ENCODE data around the gene SOSTDC1. TPM values are rescaled to one million over a fixed set of nuclear protein-coding genes. Genes with fewer than 3 reads are reported as not detected.

Gene SOSTDC1
- total RNA-seq, 2 experiments from 2014 or later = not detected

- DNase-seq = no peak
- ChIA-PET CTCF (interaction anchor here (1.1 to 4.0 kb wide), 3 partner anchors 9 to 136 kb away, joined by 3 to 17 read pairs (median 3); no protein-coding TSS in a partner anchor), POLR2A (no interaction called here)
- Mint-ChIP-seq H3K27me3 (ENCODE audit: low read depth) (no peaks in the 10 kb centered on the region), H3K4me1 (ENCODE audit: low read depth) (no peaks in the 10 kb centered on the region), H3K4me3 (no peak overlapping the region), H3K27ac (no peak overlapping the region), H3K36me3 (ENCODE audit: low read depth) (no peaks in the 10 kb centered on the region), H3K9me3 (ENCODE audit: insufficient read depth) (no peaks in the 10 kb centered on the region)
- ATAC-seq = no peak
Measured at GRCh38 chr7:16428182-16428581, 37.4 kb downstream of the SOSTDC1 start.

- Mint-ChIP-seq H3K27ac (no peak overlapping the region), H3K9me3 (ENCODE audit: insufficient read depth) (peaks cover 2% of the 10 kb centered on the region), H3K4me1 (ENCODE audit: low read depth) (peaks cover 21% of the 10 kb centered on the region), H3K4me3 (no peak overlapping the region), H3K27me3 (ENCODE audit: low read depth) (no peaks in the 10 kb centered on the region), H3K36me3 (ENCODE audit: low read depth) (peaks cover 5% of the 10 kb centered on the region)
- ChIA-PET CTCF (interaction anchor here (1.1 to 5.1 kb wide), 3 partner anchors 8 to 141 kb away, joined by 3 to 27 read pairs (median 4); no protein-coding TSS in a partner anchor), POLR2A (no interaction called here)
- no peak for ATAC-seq
- no peak for DNase-seq
Measured at GRCh38 chr7:16423761-16424160, 41.8 kb downstream of the SOSTDC1 start.

- Mint-ChIP-seq H3K4me3 (no peak overlapping the region), H3K36me3 (ENCODE audit: low read depth) (peaks cover 5% of the 10 kb centered on the region), H3K9me3 (ENCODE audit: insufficient read depth) (peaks cover 4% of the 10 kb centered on the region), H3K27me3 (ENCODE audit: low read depth) (no peaks in the 10 kb centered on the region), H3K27ac (no peak overlapping the region), H3K4me1 (ENCODE audit: low read depth) (peaks cover 21% of the 10 kb centered on the region)
- ChIA-PET CTCF (interaction anchor here (0.5 to 5.1 kb wide), 3 partner anchors 9 to 469 kb away, joined by 3 to 27 read pairs (median 4); no protein-coding TSS in a partner anchor), POLR2A (no interaction called here)
- DNase-seq (no peak), ATAC-seq (no peak)
Measured at GRCh38 chr7:16422917-16423316, 42.6 kb downstream of the SOSTDC1 start.

GRCh38 chr7:16422103-16422435 lies 43.5 kb downstream of the SOSTDC1 start:
- H3K4me3 Mint-ChIP-seq = peak overlapping the region; percentile 66
- H3K27ac Mint-ChIP-seq = peak overlapping the region; percentile 60
- POLR2A ChIA-PET = interaction anchor here (1.1 to 2.1 kb wide), 2 partner anchors 11 to 224 kb away, joined by 4 to 19 read pairs; partner anchors contain the start of genes ANKMY2 and BZW2
- ATAC-seq = no peak
- peaks cover 4% of the 10 kb centered on the region for H3K9me3 Mint-ChIP-seq (ENCODE audit: insufficient read depth)
- CTCF ChIA-PET = interaction anchor here (0.5 to 5.1 kb wide), 3 partner anchors 10 to 469 kb away, joined by 3 to 29 read pairs (median 27); no protein-coding TSS in a partner anchor
- DNase-seq = no peak
- H3K4me1 Mint-ChIP-seq (ENCODE audit: low read depth) = peaks cover 21% of the 10 kb centered on the region
- H3K27me3 Mint-ChIP-seq (ENCODE audit: low read depth) = no peaks in the 10 kb centered on the region
- peaks cover 7% of the 10 kb centered on the region for H3K36me3 Mint-ChIP-seq (ENCODE audit: low read depth)

- ATAC-seq (peak; percentile 42), DNase-seq (peak; percentile 47)
- POLR2A ChIA-PET = interaction anchor here (0.9 to 2.1 kb wide), 6 partner anchors 10 to 224 kb away, joined by 4 to 19 read pairs (median 4); partner anchors contain the start of genes ANKMY2 and BZW2
- H3K9me3 Mint-ChIP-seq (ENCODE audit: insufficient read depth) = peaks cover 4% of the 10 kb centered on the region
- peak within 1 kb of the TSS; percentile 98 for H3K27ac Mint-ChIP-seq
- H3K4me1 Mint-ChIP-seq (ENCODE audit: low read depth) = peaks cover 24% of the 10 kb centered on the region
- H3K4me3 Mint-ChIP-seq = peak within 1 kb of the TSS; percentile 91
- no peaks in the 10 kb centered on the region for H3K27me3 Mint-ChIP-seq (ENCODE audit: low read depth)
- CTCF ChIA-PET = interaction anchor here (1.0 to 5.1 kb wide), 4 partner anchors 8 to 144 kb away, joined by 3 to 29 read pairs (median 15); no protein-coding TSS in a partner anchor
- peaks cover 10% of the 10 kb centered on the region for H3K36me3 Mint-ChIP-seq (ENCODE audit: low read depth)
Measured at GRCh38 chr7:16421333-16422102, 44.0 kb downstream of the SOSTDC1 start, which contains the start of gene CRPPA. Gene CRPPA, minus strand, starts transcription at chr7:16421538. Its CDS starts 216 bp downstream, at chr7:16421322.

- CTCF ChIA-PET = interaction anchor here (1.0 to 5.1 kb wide), 7 partner anchors 9 to 228 kb away, joined by 3 to 29 read pairs (median 5); no protein-coding TSS in a partner anchor
- POLR2A ChIA-PET = interaction anchor here (0.5 to 2.1 kb wide), 12 partner anchors 10 to 225 kb away, joined by 3 to 19 read pairs (median 4); partner anchors contain the start of genes ANKMY2 and BZW2
- Mint-ChIP-seq H3K27ac (peak overlapping the region; percentile 98), H3K9me3 (ENCODE audit: insufficient read depth) (peaks cover 4% of the 10 kb centered on the region), H3K4me1 (ENCODE audit: low read depth) (peaks cover 24% of the 10 kb centered on the region), H3K4me3 (peak overlapping the region; percentile 91), H3K27me3 (ENCODE audit: low read depth) (no peaks in the 10 kb centered on the region), H3K36me3 (ENCODE audit: low read depth) (peaks cover 10% of the 10 kb centered on the region)
- DNase-seq (peak; percentile 92), ATAC-seq (peak; percentile 95)
Measured at GRCh38 chr7:16420649-16421332, 44.7 kb downstream of the SOSTDC1 start.

- Mint-ChIP-seq H3K27ac (peak overlapping the region; percentile 98), H3K4me1 (ENCODE audit: low read depth) (peaks cover 24% of the 10 kb centered on the region), H3K4me3 (peak overlapping the region; percentile 91), H3K9me3 (ENCODE audit: insufficient read depth) (peaks cover 4% of the 10 kb centered on the region), H3K27me3 (ENCODE audit: low read depth) (peaks cover 3% of the 10 kb centered on the region), H3K36me3 (ENCODE audit: low read depth) (peaks cover 10% of the 10 kb centered on the region)
- ATAC-seq = no peak
- POLR2A ChIA-PET = interaction anchor here (0.5 to 2.1 kb wide), 11 partner anchors 11 to 225 kb away, joined by 3 to 19 read pairs (median 3); partner anchors contain the start of genes ANKMY2 and BZW2
- DNase-seq = no peak
- CTCF ChIA-PET = interaction anchor here (1.0 to 5.1 kb wide), 6 partner anchors 9 to 228 kb away, joined by 3 to 29 read pairs (median 5); no protein-coding TSS in a partner anchor
Measured at GRCh38 chr7:16420329-16420648, 45.2 kb downstream of the SOSTDC1 start.

GRCh38 chr7:16419859-16420258 lies 45.7 kb downstream of the SOSTDC1 start:
- Mint-ChIP-seq H3K9me3 (ENCODE audit: insufficient read depth) (peaks cover 4% of the 10 kb centered on the region), H3K27ac (peak overlapping the region; percentile 98), H3K4me3 (peak overlapping the region; percentile 91), H3K4me1 (ENCODE audit: low read depth) (peaks cover 24% of the 10 kb centered on the region), H3K36me3 (ENCODE audit: low read depth) (peaks cover 10% of the 10 kb centered on the region), H3K27me3 (ENCODE audit: low read depth) (peaks cover 3% of the 10 kb centered on the region)
- no peak for ATAC-seq
- ChIA-PET POLR2A (interaction anchor here (0.5 to 2.1 kb wide), 10 partner anchors 11 to 226 kb away, joined by 3 to 19 read pairs (median 4); partner anchors contain the start of genes ANKMY2 and BZW2), CTCF (interaction anchor here (1.0 to 5.1 kb wide), 7 partner anchors 8 to 229 kb away, joined by 3 to 29 read pairs (median 5); no protein-coding TSS in a partner anchor)
- no peak for DNase-seq

- no peak overlapping the region for H3K27ac Mint-ChIP-seq
- peaks cover 3% of the 10 kb centered on the region for H3K27me3 Mint-ChIP-seq (ENCODE audit: low read depth)
- H3K4me1 Mint-ChIP-seq (ENCODE audit: low read depth) = peaks cover 24% of the 10 kb centered on the region
- CTCF ChIA-PET = interaction anchor here (1.4 kb wide), 1 partner anchor 9 kb away, joined by 3 read pairs; no protein-coding TSS in a partner anchor
- DNase-seq (no peak), ATAC-seq (no peak)
- peaks cover 4% of the 10 kb centered on the region for H3K9me3 Mint-ChIP-seq (ENCODE audit: insufficient read depth)
- POLR2A ChIA-PET = no interaction called here
- no peak overlapping the region for H3K4me3 Mint-ChIP-seq
- H3K36me3 Mint-ChIP-seq (ENCODE audit: low read depth) = peaks cover 10% of the 10 kb centered on the region
Measured at GRCh38 chr7:16419126-16419525, 46.4 kb downstream of the SOSTDC1 start.

GRCh38 chr7:16417906-16418305 lies 47.6 kb downstream of the SOSTDC1 start:
- DNase-seq = no peak
- Mint-ChIP-seq H3K36me3 (ENCODE audit: low read depth) (peaks cover 10% of the 10 kb centered on the region), H3K4me3 (no peak overlapping the region), H3K27ac (no peak overlapping the region), H3K27me3 (ENCODE audit: low read depth) (peaks cover 3% of the 10 kb centered on the region), H3K4me1 (ENCODE audit: low read depth) (peaks cover 24% of the 10 kb centered on the region), H3K9me3 (ENCODE audit: insufficient read depth) (peaks cover 4% of the 10 kb centered on the region)
- POLR2A ChIA-PET = no interaction called here
- CTCF ChIA-PET = no interaction called here
- ATAC-seq = no peak
